ENCODE results near the gene RARS1. TPM values are rescaled to one million over a fixed set of nuclear protein-coding genes. Genes with fewer than 3 reads are reported as not detected.

RARS1 gene
- polyA plus RNA-seq, 2 of the 4 experiments (the other 2 are of a cell fraction): 107 to 142 TPM

DNA sequence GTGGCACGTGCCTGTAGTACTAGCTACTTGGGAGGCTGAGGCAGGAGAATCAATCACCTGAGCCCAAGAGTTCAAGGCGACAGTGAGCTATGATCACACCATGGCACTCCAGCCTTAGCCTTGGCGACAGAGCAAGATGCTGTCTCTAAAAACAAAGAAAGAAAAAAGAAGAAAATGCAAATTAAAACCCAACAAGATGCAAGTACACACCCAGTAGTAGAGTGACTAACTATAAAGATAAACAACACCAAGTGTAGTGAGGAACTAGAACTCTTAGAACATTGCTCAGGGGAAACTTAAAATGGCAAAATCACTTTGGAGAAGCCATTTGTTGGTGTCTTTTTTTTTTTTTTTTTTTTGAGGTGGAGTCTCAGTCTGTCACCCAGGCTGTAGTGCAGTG is 34.7 kb upstream of the RARS1 start:
- TF ChIP-seq MAFK (IDR thresholded peaks at IDR 0.05; ENCODE audit: partially characterized antibody) (no peak), HOXB13 (CRISPR knock-in tag; IDR thresholded peaks at IDR 0.05; ENCODE audit: low read depth) (no peak), MYC (IDR thresholded peaks at IDR 0.05; ENCODE audit: borderline replicate concordance, low read length) (no peak), POLR2AphosphoS2 (conservative IDR thresholded peaks at IDR 0.05; ENCODE audit: low read length) (no peak), CBX8 (IDR thresholded peaks at IDR 0.05) (no peak), FOSL2 (IDR thresholded peaks at IDR 0.05) (no peak), FOSL2 (CRISPR knock-in tag; IDR thresholded peaks at IDR 0.05) (no peak), NPAS2 (CRISPR knock-in tag; IDR thresholded peaks at IDR 0.05; ENCODE audit: borderline replicate concordance) (no peak), PHF8 (IDR thresholded peaks at IDR 0.05; ENCODE audit: borderline replicate concordance, low read depth) (no peak), HOXA7 (CRISPR knock-in tag; IDR thresholded peaks at IDR 0.05) (no peak), EHF (CRISPR knock-in tag; IDR thresholded peaks at IDR 0.05) (no peak), NR3C1 (IDR thresholded peaks at IDR 0.05) (no peak)
- TF ChIP-seq, protein P1, sequence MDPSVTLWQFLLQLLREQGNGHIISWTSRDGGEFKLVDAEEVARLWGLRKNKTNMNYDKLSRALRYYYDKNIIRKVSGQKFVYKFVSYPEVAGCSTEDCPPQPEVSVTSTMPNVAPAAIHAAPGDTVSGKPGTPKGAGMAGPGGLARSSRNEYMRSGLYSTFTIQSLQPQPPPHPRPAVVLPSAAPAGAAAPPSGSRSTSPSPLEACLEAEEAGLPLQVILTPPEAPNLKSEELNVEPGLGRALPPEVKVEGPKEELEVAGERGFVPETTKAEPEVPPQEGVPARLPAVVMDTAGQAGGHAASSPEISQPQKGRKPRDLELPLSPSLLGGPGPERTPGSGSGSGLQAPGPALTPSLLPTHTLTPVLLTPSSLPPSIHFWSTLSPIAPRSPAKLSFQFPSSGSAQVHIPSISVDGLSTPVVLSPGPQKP (IDR thresholded peaks at IDR 0.05; ENCODE audit: low read depth, low read length): no peak
- H3K4me2 ChIP-seq: no peak overlapping the region
- CTCF ChIA-PET: interaction anchor here (1.4 kb wide), 1 partner anchor 182 kb away, joined by 4 read pairs; no protein-coding TSS in a partner anchor
- no peak overlapping the region for H3K27ac ChIP-seq
- H3K4me1 ChIP-seq: no peaks in the 10 kb centered on the region
- no peak overlapping the region for H3K4me3 ChIP-seq
- POLR2A ChIA-PET: no interaction called here
- FAIRE-seq (no peak), ATAC-seq (no peak), DNase-seq (ENCODE audit: low read depth in 1 of 2, low spot score in 1 of 2) (no peak)
- 90% methylated on average over 3 of the region's 3 CpGs for WGBS (ENCODE audit: missing lambda C conversion rate)
- no peaks in the 10 kb centered on the region; the same call in 2 of the 3 replicates for H3K9me3 ChIP-seq

DNA sequence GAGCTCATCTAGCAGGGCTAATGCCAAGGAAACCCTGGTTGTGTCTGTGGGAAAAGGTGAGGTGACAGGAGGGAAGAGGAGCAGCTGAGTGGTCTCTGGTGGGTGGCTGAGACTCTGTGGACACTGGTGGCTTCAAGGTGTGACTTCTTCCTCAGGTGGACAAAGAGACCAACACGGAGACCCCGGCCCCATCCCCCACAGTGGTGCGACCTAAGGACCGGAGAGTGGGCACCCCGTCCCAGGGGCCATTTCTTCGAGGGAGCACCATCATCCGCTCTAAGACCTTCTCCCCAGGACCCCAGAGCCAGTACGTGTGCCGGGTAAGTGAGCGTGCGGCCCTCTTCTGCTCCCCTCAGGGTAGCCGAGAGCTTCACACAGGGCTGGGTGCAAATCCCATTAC is 31.1 kb upstream of the RARS1 start:
- POLR2A ChIA-PET: no interaction called here
- CTCF ChIA-PET: no interaction called here
- Histone ChIP-seq H3K4me2 (no peak overlapping the region), H3K27ac (no peak overlapping the region), H3K9me3 (peaks cover 11% of the 10 kb centered on the region; the same call in 2 of the 3 replicates), H3K4me3 (no peak overlapping the region), H3K4me1 (no peaks in the 10 kb centered on the region)
- DNase-seq (ENCODE audit: low read depth in 1 of 2, low spot score in 1 of 2) (no peak), ATAC-seq (peak in 1 of 2 experiments; percentile 12; a peak in 1 of 6 replicates), FAIRE-seq (no peak)
- TF ChIP-seq RARB (CRISPR knock-in tag; IDR thresholded peaks at IDR 0.05): no peak
- no peak for TF ChIP-seq GATA3 (IDR thresholded peaks at IDR 0.05; ENCODE audit: borderline replicate concordance)
- no peak for TF ChIP-seq ZNF302 (CRISPR knock-in tag; IDR thresholded peaks at IDR 0.05)
- TF ChIP-seq HOXB13 (CRISPR knock-in tag; IDR thresholded peaks at IDR 0.05; ENCODE audit: low read depth): no peak
- no peak for TF ChIP-seq EP300 (IDR thresholded peaks at IDR 0.05)
- no peak for TF ChIP-seq HDAC2 (IDR thresholded peaks at IDR 0.05)
- no peak for TF ChIP-seq RCOR1 (IDR thresholded peaks at IDR 0.05; ENCODE audit: low read depth, low read length)
- no peak for TF ChIP-seq CEBPB (IDR thresholded peaks at IDR 0.05)
- 95% methylated on average over 12 of the region's 12 CpGs for WGBS (ENCODE audit: missing lambda C conversion rate)

DNA sequence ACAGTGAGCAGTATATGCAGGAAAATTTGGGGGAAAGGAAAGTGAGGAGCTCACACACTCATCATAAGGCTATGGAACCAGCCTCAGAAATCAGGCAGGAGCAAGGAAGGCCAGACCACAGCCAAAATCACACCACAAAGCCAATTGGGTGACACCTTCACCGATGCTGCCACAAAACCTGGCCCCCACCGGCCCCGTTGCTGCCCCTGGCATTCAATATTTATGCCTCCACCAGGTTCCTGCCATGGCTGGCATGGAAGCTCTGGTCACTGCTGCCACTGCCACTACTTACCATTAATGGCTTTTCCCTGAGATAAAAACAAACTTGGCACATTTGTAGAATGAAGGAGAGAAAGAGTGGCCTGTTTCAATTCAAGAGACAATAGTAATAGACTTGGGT is 28.7 kb upstream of the RARS1 start:
- Histone ChIP-seq H3K4me3 (no peak overlapping the region), H3K27ac (no peak overlapping the region), H3K4me1 (no peaks in the 10 kb centered on the region), H3K9me3 (peaks cover 11% of the 10 kb centered on the region; the same call in 2 of the 3 replicates), H3K4me2 (no peak overlapping the region)
- ATAC-seq (no peak), FAIRE-seq (no peak), DNase-seq (ENCODE audit: low read depth in 1 of 2, low spot score in 1 of 2) (no peak)
- ChIA-PET POLR2A (no interaction called here), CTCF (interaction anchor here (0.8 kb wide), 2 partner anchors 167 to 188 kb away, joined by 3 read pairs; no protein-coding TSS in a partner anchor)
- 97% methylated on average over 3 of the region's 3 CpGs for WGBS (ENCODE audit: missing lambda C conversion rate)
- TF ChIP-seq NFE2L2 (conservative IDR thresholded peaks at IDR 0.05; ENCODE audit: low read length) (no peak), RARB (CRISPR knock-in tag; IDR thresholded peaks at IDR 0.05) (no peak), SMC3 (IDR thresholded peaks at IDR 0.05) (no peak), TP53 (CRISPR knock-in tag; IDR thresholded peaks at IDR 0.05) (no peak), ZC3H11A (IDR thresholded peaks at IDR 0.05) (no peak), RNF2 (IDR thresholded peaks at IDR 0.05; ENCODE audit: borderline replicate concordance, low read depth) (no peak), EHMT2 (IDR thresholded peaks at IDR 0.05; ENCODE audit: low read depth) (no peak), FOXS1 (CRISPR knock-in tag; IDR thresholded peaks at IDR 0.05) (no peak), JUN (IDR thresholded peaks at IDR 0.05) (no peak)
